AG04449 (cell line): ENCODE data around the gene GDPD5.

Experiments
- CTCF ChIA-PET: fragments of 350-600 bp; formaldehyde crosslinking; extraction: SDS; loops from one replicate; lab custom pipeline; 2021; ENCODE audit warnings: antibody characterized with exemption; lab: Yijun Ruan, JAX
- POLR2A ChIA-PET: fragments of 400-600, 350-600 bp; formaldehyde crosslinking; extraction: SDS; loops from one replicate; lab custom pipeline; 2020; ENCODE audit warnings: antibody characterized with exemption, inconsistent platforms; lab: Yijun Ruan, JAX
- DNase-seq: peaks from one replicate; pipeline ENCODE4 v3.0.0-alpha.2; 2010; ENCODE audit warnings: low read depth, low spot score
- H3K4me3 ChIP-seq: 2 replicates; pipeline ENCODE4 v1.5.1; 2011; ENCODE audit warnings: low read depth, mild to moderate bottlenecking, control low read depth, low read length
- TF ChIP-seq, protein P1 (sequence below): IDR thresholded peaks from one replicate; pipeline ENCODE4 v1.5.1; 2011; ENCODE audit warnings: mild to moderate bottlenecking, moderate library complexity, low read length, control low read depth, inconsistent platforms; ENCODE audit not compliant: insufficient read depth; ENCODE audit errors: missing control alignments

Gene GDPD5

DNA sequence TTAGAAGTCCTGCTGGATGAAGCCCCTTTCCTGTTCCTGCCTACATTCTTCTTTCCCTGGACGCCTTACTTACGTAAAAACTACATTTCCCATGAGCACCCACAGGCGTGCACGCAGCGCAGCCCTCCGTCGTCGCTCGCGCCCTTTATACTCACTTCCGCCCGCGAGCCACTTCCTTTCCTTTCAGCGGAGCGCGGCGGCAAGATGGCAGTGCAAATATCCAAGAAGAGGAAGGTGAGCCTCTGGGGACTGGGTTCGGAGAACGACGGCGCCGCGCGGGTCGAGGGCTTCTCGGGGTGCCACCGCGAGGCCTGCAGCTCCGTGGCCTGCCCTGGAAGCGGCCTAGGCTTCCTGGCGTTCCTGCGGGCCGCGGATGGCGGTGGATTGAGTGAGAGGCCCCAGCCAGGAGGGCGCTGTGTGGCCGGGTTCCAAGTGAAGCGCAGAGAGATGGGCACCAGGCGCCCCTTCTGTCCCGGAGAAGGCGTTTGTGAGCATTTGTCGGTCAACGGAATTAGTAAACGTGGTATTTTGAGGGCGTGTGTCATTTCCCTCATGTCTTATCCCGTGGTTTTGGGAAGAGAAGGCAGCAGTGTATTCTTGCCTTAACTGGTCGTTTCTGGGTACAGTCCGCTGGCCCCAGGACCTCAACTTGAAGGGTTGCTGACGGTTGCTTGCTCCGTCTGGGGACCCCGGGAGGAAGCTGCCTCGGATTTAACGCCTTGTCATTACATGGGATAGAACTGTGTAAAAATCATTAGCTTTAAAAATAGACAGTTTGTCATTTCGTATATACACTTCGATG lies 126.2 kb downstream of the GDPD5 start, which contains the start of gene RPS3:
RPS3 (plus strand) TSS at position 175 of the 802 bp plus-strand sequence; CDS start at position 205, 30 bp downstream.
- peak; percentile 50 for DNase-seq
- ChIA-PET POLR2A (interaction anchor here (0.7 to 2.0 kb wide), 5 partner anchors 12 to 210 kb away, joined by 3 to 8 read pairs (median 4); no protein-coding TSS in a partner anchor), CTCF (interaction anchor here (0.8 to 5.8 kb wide), 10 partner anchors 9 to 133 kb away, joined by 3 to 66 read pairs (median 12); no protein-coding TSS in a partner anchor)
- TF ChIP-seq, protein P1, sequence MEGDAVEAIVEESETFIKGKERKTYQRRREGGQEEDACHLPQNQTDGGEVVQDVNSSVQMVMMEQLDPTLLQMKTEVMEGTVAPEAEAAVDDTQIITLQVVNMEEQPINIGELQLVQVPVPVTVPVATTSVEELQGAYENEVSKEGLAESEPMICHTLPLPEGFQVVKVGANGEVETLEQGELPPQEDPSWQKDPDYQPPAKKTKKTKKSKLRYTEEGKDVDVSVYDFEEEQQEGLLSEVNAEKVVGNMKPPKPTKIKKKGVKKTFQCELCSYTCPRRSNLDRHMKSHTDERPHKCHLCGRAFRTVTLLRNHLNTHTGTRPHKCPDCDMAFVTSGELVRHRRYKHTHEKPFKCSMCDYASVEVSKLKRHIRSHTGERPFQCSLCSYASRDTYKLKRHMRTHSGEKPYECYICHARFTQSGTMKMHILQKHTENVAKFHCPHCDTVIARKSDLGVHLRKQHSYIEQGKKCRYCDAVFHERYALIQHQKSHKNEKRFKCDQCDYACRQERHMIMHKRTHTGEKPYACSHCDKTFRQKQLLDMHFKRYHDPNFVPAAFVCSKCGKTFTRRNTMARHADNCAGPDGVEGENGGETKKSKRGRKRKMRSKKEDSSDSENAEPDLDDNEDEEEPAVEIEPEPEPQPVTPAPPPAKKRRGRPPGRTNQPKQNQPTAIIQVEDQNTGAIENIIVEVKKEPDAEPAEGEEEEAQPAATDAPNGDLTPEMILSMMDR, result peak; percentile 6
- H3K4me3 ChIP-seq, result peak within 1 kb of the TSS; percentile 97

DNA sequence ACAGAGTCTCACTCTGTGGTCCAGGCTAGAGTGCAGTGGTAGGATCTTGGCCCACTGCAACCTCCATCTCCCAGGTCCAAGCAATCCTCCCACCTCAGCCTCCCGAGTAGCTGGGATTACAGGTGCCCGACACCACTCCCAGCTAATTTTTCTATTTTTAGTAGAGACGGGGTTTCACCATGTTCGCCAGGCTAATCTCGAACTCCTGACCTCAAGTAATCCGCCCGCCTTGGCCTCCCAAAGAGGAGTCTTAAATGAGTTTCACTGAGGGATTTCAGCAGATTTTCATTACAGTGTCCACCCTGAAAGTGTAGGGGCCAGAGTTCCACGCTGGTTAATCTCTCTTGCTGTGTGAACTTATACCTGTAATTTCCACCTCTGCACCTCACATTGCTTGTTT lies 126.8 kb downstream of the GDPD5 start:
- ChIA-PET POLR2A (interaction anchor here (0.7 to 1.0 kb wide), 2 partner anchors 155 to 210 kb away, joined by 3 to 4 read pairs; no protein-coding TSS in a partner anchor), CTCF (interaction anchor here (1.4 to 5.8 kb wide), 5 partner anchors 9 to 133 kb away, joined by 12 to 66 read pairs (median 16); no protein-coding TSS in a partner anchor)
- no peak for DNase-seq
- H3K4me3 ChIP-seq, result no peak overlapping the region
- TF ChIP-seq, protein P1, result no peak

GRCh38 chr11:75394085-75394840 lies 131.5 kb downstream of the GDPD5 start:
- no peak for DNase-seq
- CTCF ChIA-PET, result interaction anchor here (1.0 to 5.8 kb wide), 2 partner anchors 9 to 14 kb away, joined by 3 to 33 read pairs; no protein-coding TSS in a partner anchor
- no peak overlapping the region for H3K4me3 ChIP-seq
- POLR2A ChIA-PET, result no interaction called here
- TF ChIP-seq, protein P1, result no peak

DNA sequence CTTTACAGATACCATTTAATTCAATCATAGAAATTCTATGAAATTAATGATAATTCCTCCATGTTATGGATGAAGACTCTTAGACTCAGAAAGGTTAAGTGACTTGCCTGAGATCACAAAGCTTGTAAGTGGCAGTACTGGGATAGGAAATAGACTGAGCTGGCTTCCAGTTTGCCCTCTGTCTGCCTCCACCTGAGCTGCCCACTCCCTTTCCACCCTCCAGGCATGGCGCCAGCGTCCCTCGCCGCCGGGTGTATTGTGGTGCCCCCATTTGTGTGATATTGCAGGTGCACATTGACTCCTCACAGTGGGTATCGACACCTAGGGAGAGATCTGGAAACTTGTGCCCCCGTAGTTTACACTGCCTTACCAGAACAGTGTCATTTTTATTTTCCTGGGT lies 135.8 kb downstream of the GDPD5 start:
- DNase-seq, result no peak
- TF ChIP-seq, protein P1, result no peak
- POLR2A ChIA-PET, result no interaction called here
- CTCF ChIA-PET, result interaction anchor here (1.0 to 12.4 kb wide), 17 partner anchors 9 to 316 kb away, joined by 3 to 534 read pairs (median 16); partner anchors contain the start of genes GDPD5 and RPS3
- H3K4me3 ChIP-seq, result no peak overlapping the region

GRCh38 chr11:75389276-75389605 lies 136.5 kb downstream of the GDPD5 start:
- CTCF ChIA-PET, result interaction anchor here (0.6 to 12.4 kb wide), 38 partner anchors 9 to 480 kb away, joined by 3 to 534 read pairs (median 8); partner anchors contain the start of genes GDPD5 and RPS3
- DNase-seq, result no peak

More at GRCh38 chr11:75389276-75389605, 136.5 kb downstream of the GDPD5 start:
- POLR2A ChIA-PET, result no interaction called here
- TF ChIP-seq, protein P1, result no peak
- H3K4me3 ChIP-seq, result no peak overlapping the region
